HG02973 (cell line): ENCODE results near the gene SLC25A4.
"Not testable (repeated sequence)": the region's sequence is repeated elsewhere in the genome, so short reads cannot be mapped to it uniquely, and the experiment has no call there.

ENCODE experiments used
- ATAC-seq: cut with Tn5 transposase; IDR thresholded peaks from one replicate; pipeline ENCODE4 v1.9.1; 2021; ENCODE audit warnings: moderate library complexity; ENCODE audit not compliant: unreplicated experiment

The SLC25A4 gene

GRCh38 chr4:185171373-185172071 lies 28.5 kb downstream of the SLC25A4 start:
- ATAC-seq, result peak; percentile 75

- ATAC-seq, result peak; percentile 44
Observed at GRCh38 chr4:185179488-185179887, 36.4 kb downstream of the SLC25A4 start.

DNA sequence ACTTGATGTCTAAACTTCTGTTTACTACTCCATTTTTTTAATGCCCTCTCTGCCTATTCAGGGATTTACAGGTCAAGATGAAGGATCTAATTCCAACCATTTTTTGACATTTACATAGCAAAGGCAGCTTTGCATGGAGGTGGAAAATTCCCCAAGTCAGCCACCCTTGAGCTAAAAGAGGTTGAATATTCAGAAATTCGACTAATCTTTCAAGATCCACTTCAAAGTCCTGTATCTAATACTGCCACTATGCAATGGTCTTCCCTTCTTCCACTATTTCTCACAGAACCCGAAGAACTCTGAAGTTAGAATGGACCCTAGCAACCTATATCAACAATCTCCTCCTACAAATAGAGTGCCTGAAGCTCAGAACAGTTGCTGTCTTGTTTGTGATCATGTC lies 39.2 kb downstream of the SLC25A4 start:
- no peak for ATAC-seq

DNA sequence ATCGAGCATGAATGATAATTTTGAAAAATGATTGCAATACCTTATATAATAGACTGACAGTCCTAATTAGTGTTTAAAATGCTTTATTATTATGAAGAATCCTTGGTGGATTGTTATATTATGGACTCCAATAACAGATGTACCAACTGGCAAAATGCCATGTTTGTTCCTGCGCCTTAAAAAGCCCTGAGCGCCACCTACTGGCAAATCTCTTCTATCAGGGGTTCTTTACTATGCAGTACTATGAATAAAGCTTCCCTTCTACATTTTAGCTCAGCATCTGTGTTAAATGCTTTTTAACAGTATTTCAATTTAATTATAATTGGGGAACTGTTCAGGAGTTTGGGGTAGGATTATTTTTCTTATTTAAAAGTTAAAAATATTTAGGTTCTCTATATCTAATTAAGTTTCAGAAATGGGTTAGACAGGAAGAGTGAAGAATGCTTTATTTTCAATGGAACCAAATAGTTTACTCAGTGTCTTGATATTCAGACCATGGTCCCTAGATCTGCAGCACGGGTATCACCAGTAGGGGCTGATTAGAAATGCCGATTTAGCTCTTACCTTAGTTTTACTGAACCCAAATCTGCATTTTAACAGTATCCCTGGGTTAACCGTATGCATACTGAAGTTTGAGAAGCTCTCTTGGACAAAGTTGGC lies 40.7 kb downstream of the SLC25A4 start:
- ATAC-seq, result no peak

DNA sequence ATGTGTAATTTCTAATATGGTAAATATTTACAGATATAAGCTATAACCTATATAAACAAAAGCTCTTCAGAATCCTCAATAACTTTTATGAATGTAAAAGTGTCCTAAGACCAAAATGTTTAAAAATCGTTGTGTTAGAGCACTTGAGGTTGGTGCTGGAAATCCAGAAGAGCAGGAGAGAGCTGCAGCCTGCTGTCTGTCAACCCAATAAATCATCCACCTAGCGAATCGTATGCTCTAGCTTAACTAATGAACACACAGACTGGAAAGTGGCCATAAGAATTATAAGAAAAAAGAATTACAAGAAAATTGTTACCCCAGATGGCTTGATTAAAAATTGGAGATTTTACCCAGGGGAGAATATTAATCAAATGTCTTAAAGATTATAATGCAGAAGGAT lies 43.7 kb downstream of the SLC25A4 start:
- no peak for ATAC-seq

DNA sequence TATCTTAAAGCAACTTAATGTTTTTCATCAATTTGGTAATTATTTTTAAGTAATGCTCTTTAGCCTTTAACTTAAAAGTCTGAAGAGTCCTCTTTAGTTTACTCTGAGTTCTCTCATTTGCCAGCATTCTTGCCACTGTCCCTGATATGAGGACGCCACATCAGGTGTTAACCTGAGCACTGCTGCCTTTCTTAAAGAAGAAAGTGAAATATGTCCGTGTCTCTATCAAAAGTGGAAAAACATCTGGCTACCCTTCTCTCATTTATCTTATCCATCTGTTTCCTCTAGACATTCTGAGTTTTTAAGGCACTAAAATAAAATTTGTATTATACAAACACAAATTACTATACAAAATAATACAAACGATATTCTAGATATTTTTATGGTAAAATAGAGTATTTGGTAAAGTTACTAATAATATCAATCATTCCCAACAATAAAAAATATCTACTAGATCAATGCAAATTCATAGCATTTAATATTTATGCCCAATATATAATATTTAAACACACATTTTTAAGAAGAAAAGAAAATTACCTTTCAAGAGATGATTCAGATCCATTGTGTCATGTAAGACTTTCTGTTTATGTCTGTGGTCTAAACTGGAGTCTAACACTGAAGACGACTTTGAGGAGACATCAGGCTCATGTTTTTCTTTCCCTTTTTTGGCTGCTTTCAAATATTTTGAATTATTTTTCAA lies 46.7 kb downstream of the SLC25A4 start:
- ATAC-seq, result no peak

DNA sequence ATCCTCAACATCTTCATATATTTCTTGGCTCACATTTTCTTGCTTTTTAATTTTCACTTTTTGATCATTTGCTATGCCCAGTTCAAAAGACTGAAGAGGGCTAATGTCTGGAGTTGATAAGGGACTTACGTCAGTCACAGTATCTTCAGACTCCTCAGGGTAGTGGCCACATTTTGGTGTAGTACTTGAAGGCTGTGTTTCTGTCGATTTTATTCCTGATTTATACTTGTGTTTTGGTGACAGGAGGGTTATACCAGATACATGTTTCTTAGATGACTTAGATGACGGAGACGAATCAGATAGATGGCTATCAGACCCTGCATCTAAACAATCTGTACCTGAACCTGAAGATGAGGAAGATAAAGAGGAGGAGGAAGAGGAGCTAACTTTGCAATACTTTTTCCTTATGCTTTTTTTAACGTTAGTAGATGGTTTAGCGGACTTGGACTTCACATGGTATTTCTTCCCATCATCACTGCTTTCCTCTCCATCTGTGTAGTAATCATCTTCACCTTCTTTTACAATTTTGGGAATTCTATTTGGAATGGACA lies 47.3 kb downstream of the SLC25A4 start:
- no peak for ATAC-seq

DNA sequence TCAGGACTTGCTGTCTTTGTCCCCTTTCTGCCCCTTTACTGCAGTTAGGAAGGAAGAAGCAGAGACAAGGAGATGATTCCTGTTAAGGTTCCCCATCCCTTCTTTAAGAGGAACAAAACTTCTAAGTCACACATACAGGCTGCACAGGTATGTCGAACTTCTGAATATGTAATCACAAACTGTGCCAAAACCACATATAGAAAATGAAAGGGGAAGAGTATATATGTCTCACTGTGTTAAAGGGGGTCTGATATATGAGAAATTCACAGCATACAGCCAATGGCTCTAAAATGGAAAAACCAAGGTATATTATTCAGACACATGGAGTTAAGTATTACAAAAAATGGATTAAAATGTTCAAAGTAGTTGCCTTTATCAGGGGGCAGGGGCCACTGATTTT lies 49.0 kb downstream of the SLC25A4 start:
- peak; percentile 87 for ATAC-seq

- ATAC-seq, result no peak
Observed at GRCh38 chr4:185194924-185195888, 52.1 kb downstream of the SLC25A4 start.

DNA sequence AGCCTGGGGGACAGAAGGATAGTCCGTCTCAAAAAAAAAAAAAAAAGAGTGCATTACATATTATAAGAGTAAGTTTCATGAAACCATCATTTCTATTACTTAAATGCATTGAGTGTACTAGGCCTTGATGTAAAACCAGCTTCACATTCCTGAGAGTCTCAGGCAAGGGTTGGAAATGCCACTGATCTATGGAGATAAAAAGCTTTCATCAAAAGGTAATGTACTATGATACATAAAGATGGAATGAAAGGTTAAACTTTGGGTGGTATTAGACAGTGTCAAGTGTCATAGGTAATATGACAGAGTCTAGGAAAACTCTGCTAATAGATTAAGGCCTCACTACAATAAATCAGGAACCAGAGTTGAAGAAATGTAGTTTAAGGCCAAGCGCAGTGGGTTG lies 53.4 kb downstream of the SLC25A4 start:
- no peak for ATAC-seq

GRCh38 chr4:185198189-185198588 lies 55.1 kb downstream of the SLC25A4 start:
- ATAC-seq, result not testable (repeated sequence)
